Measurements from ENCODE around the gene TBCA. TPM values are rescaled to one million over a fixed set of nuclear protein-coding genes. Genes with fewer than 3 reads are reported as not detected.

TBCA gene
- total RNA-seq, 1 experiment from 2014 or later, result 330 TPM

GRCh38 chr5:77641397-77641943, 134.7 kb downstream of the TBCA start:
- Histone ChIP-seq H3K79me2 (ENCODE audit: insufficient read depth, low read length) (no peaks in the 10 kb centered on the region), H3K79me1 (ENCODE audit: insufficient read depth, low read depth, low read length, poor library complexity, severe bottlenecking) (no peaks in the 10 kb centered on the region), H2AFZ (ENCODE audit: low read length) (no peak overlapping the region), H3K18ac (ENCODE audit: insufficient read length, low read depth, low read length) (no peak overlapping the region), H3K23me2 (ENCODE audit: insufficient read length, low read depth, low read length, poor library complexity, severe bottlenecking) (peaks cover 12% of the 10 kb centered on the region), H4K91ac (ENCODE audit: insufficient read length, low read depth, low read length) (no peak overlapping the region), H3K27ac (ENCODE audit: insufficient read length, low read depth, low read length) (no peak overlapping the region), H4K8ac (replicated peaks; ENCODE audit: insufficient read length, low read depth, low read length) (no peak overlapping the region), H2BK20ac (ENCODE audit: low read depth, low read length, poor library complexity, severe bottlenecking) (no peak overlapping the region), H3K56ac (ENCODE audit: insufficient read length, low read depth, low read length) (no peak overlapping the region), H3K9ac (ENCODE audit: extremely low read depth, insufficient read length, low read length) (no peak overlapping the region), H3K9me3 (ENCODE audit: control insufficient read depth, low read depth, low read length) (no peaks in the 10 kb centered on the region), H3K4ac (ENCODE audit: low read depth, low read length) (no peak overlapping the region), H3K4me2 (ENCODE audit: insufficient read depth, insufficient read length, low read length) (peak overlapping the region; percentile 41), H3T11ph (ENCODE audit: low read length) (no peak overlapping the region), H2BK15ac (ENCODE audit: low read depth, low read length) (no peak overlapping the region), H3K27me3 (ENCODE audit: insufficient read depth, low read length) (peaks cover 92% of the 10 kb centered on the region), H3K4me1 (ENCODE audit: insufficient read depth, low read length) (no peaks in the 10 kb centered on the region), H3K14ac (ENCODE audit: insufficient read depth, low read length) (no peak overlapping the region), H2AK5ac (ENCODE audit: insufficient read length, low read length) (no peak overlapping the region), H2BK12ac (ENCODE audit: insufficient read length, low read depth, low read length) (no peak overlapping the region), H4K20me1 (ENCODE audit: control insufficient read depth, insufficient read depth, insufficient read length) (no peaks in the 10 kb centered on the region), H4K5ac (ENCODE audit: insufficient read length, low read depth, low read length) (no peak overlapping the region), H3K23ac (ENCODE audit: insufficient read length, low read depth, low read length) (no peak overlapping the region), H2BK5ac (ENCODE audit: insufficient read length, low read length) (no peak overlapping the region), H2BK120ac (ENCODE audit: low read depth, low read length, poor library complexity, severe bottlenecking) (no peak overlapping the region)
- peaks cover 0 to 1% (median 0%) of the 10 kb centered on the region in 3 experiments; a peak in 1 of 7 replicates for H3K36me3 Mint-ChIP-seq (ENCODE audit: insufficient read depth in 1 of 3, low read depth in 3 of 3)
- peak overlapping the region in 1 of 2 experiments; percentile 75; a peak in 3 of 5 replicates for H3K4me3 Mint-ChIP-seq
- H3K4me1 Mint-ChIP-seq, result peaks cover 21 to 67% of the 10 kb centered on the region in 2 experiments
- H3K9me3 Mint-ChIP-seq, result peaks cover 2 to 13% of the 10 kb centered on the region in 2 experiments; a peak in 4 of 5 replicates
- TF ChIP-seq CTCF (conservative IDR thresholded peaks at IDR 0.05), result no peak
- DNase-seq, result peak; percentile 50
- H3K27ac Mint-ChIP-seq, result no peak overlapping the region
- whole genome bisulfite sequencing (ENCODE audit: extremely low coverage, insufficient read length, low lambda C conversion rate), result no CpG with 5 or more reads among the region's 23 CpGs
- peaks cover 99% of the 10 kb centered on the region for H3K27me3 Mint-ChIP-seq (ENCODE audit: low read depth)

Other genes with a start within 250 kb of the TBCA start
- not detected in 2 replicates for gene OTP, start 137.6 kb downstream of the TBCA start, total RNA-seq (2021)

Data from H9 (cell line).